Prostate gland (tissue), 2 donors: Measurements from ENCODE around the gene OSBP2.

Experiments
- CTCF ChIP-seq, 4 experiments: fragments of 200-600 bp in 2 of 4; fragments of 450-650 bp in 2 of 4; sonication (generic) in 2 of 4; IDR thresholded peaks; 1 replicate in 3 of 4; 2 replicates in 1 of 4; pipeline ENCODE4 v1.5.1; 2016 to 2019; ENCODE audit warnings: antibody characterized with exemption in 4 of 4, mild to moderate bottlenecking in 2 of 4, moderate library complexity in 2 of 4
- POLR2A ChIP-seq: fragments of 450-650 bp; IDR thresholded peaks from one replicate; pipeline ENCODE4 v1.6.1; 2016; ENCODE audit warnings: antibody characterized with exemption, mild to moderate bottlenecking
- POLR2AphosphoS5 ChIP-seq: sonication (generic); formaldehyde crosslinking; IDR thresholded peaks from one replicate; pipeline ENCODE4 v1.6.1; 2017; ENCODE audit warnings: antibody characterized with exemption

- TF ChIP-seq POLR2AphosphoS5 (no peak), CTCF (IDR thresholded peaks at IDR 0.05) (no peak), POLR2A (no peak)
Observed at GRCh38 chr22:30906946-30907345, 212.3 kb downstream of the OSBP2 start.
